KMS-11 (cell line): ENCODE results near the gene DDX20.

Experiments
- H2AFZ ChIP-seq: fragments of 200-600 bp; sonication (generic); 2 replicates; pipeline ENCODE4 v1.6.1; 2016; ENCODE audit warnings: antibody characterized with exemption, mixed run types, low read depth
- H3K27ac ChIP-seq: fragments of 200-600 bp; sonication (generic); 2 replicates; pipeline ENCODE4 v1.6.1; 2016; ENCODE audit warnings: mild to moderate bottlenecking, mixed run types
- H3K27me3 ChIP-seq: fragments of 200-600 bp; sonication (generic); 2 replicates; pipeline ENCODE4 v1.6.1; 2017; ENCODE audit warnings: mild to moderate bottlenecking, low read depth, mixed run types, moderate library complexity; ENCODE audit not compliant: insufficient read depth
- H3K36me3 ChIP-seq: fragments of 200-600 bp; sonication (generic); 2 replicates; pipeline ENCODE4 v1.6.1; 2017; ENCODE audit warnings: mild to moderate bottlenecking, mixed run types; ENCODE audit not compliant: insufficient read depth
- H3K4me1 ChIP-seq: fragments of 200-600 bp; sonication (generic); 2 replicates; pipeline ENCODE4 v1.6.1; 2016; ENCODE audit warnings: mild to moderate bottlenecking, low read depth, mixed run types; ENCODE audit not compliant: poor library complexity, severe bottlenecking
- H3K4me2 ChIP-seq: fragments of 200-600 bp; sonication (generic); 2 replicates; pipeline ENCODE4 v1.7.0; 2016; ENCODE audit warnings: mild to moderate bottlenecking, mixed run types
- H3K4me3 ChIP-seq: fragments of 200-600 bp; sonication (generic); IDR thresholded peaks from 2 replicates; pipeline ENCODE4 v1.6.1; 2017; ENCODE audit warnings: low read depth, low read length, mixed read lengths; ENCODE audit not compliant: insufficient read depth
- H3K79me2 ChIP-seq: fragments of 200-600 bp; sonication (generic); 2 replicates; pipeline ENCODE4 v1.6.1; 2016; ENCODE audit warnings: low read depth, mixed run types; ENCODE audit not compliant: insufficient read depth
- H3K9ac ChIP-seq: fragments of 200-600 bp; sonication (generic); 2 replicates; pipeline ENCODE4 v1.6.1; 2016; ENCODE audit warnings: mild to moderate bottlenecking, mixed run types
- H4K20me1 ChIP-seq: fragments of 200-600 bp; sonication (generic); 2 replicates; pipeline ENCODE4 v1.6.1; 2016; ENCODE audit warnings: mild to moderate bottlenecking, mixed run types; ENCODE audit not compliant: insufficient read depth
- CTCF ChIP-seq: fragments of 200-600 bp; sonication (generic); conservative IDR thresholded peaks from 2 replicates; pipeline ENCODE4 v1.6.1; 2017; ENCODE audit warnings: low read depth, mild to moderate bottlenecking, antibody characterized with exemption, low read length, moderate library complexity, mixed read lengths

The DDX20 gene

GRCh38 chr1:111742938-111743549, 12.7 kb upstream of the DDX20 start:
- TF ChIP-seq CTCF = no peak
- Histone ChIP-seq H4K20me1 (no peaks in the 10 kb centered on the region), H3K4me2 (no peak overlapping the region), H2AFZ (no peak overlapping the region), H3K9ac (no peak overlapping the region), H3K4me1 (peaks cover 5% of the 10 kb centered on the region), H3K27me3 (no peaks in the 10 kb centered on the region), H3K36me3 (no peaks in the 10 kb centered on the region), H3K79me2 (no peaks in the 10 kb centered on the region), H3K4me3 (no peak overlapping the region), H3K27ac (no peak overlapping the region)

GRCh38 chr1:111743679-111744101, 12.0 kb upstream of the DDX20 start:
- H3K27ac ChIP-seq = no peak overlapping the region
- no peaks in the 10 kb centered on the region for H3K79me2 ChIP-seq
- H3K4me3 ChIP-seq = no peak overlapping the region
- H3K9ac ChIP-seq = no peak overlapping the region
- peaks cover 5% of the 10 kb centered on the region for H3K4me1 ChIP-seq
- H3K36me3 ChIP-seq = no peaks in the 10 kb centered on the region
- TF ChIP-seq CTCF = no peak
- H3K27me3 ChIP-seq = no peaks in the 10 kb centered on the region
- H2AFZ ChIP-seq = no peak overlapping the region
- no peak overlapping the region for H3K4me2 ChIP-seq
- H4K20me1 ChIP-seq = no peaks in the 10 kb centered on the region

- TF ChIP-seq CTCF = no peak
- Histone ChIP-seq H3K9ac (no peak overlapping the region), H3K27ac (no peak overlapping the region), H3K27me3 (no peaks in the 10 kb centered on the region), H3K79me2 (no peaks in the 10 kb centered on the region), H3K4me3 (no peak overlapping the region), H3K4me2 (no peak overlapping the region), H3K36me3 (no peaks in the 10 kb centered on the region), H3K4me1 (peaks cover 5% of the 10 kb centered on the region), H2AFZ (no peak overlapping the region), H4K20me1 (no peaks in the 10 kb centered on the region)
Observed at GRCh38 chr1:111745675-111746613, 9.8 kb upstream of the DDX20 start.

GRCh38 chr1:111746614-111746999, 9.1 kb upstream of the DDX20 start:
- no peaks in the 10 kb centered on the region for H4K20me1 ChIP-seq
- H3K9ac ChIP-seq = no peak overlapping the region
- H3K36me3 ChIP-seq = no peaks in the 10 kb centered on the region
- no peak for TF ChIP-seq CTCF
- H3K27me3 ChIP-seq = no peaks in the 10 kb centered on the region
- no peak overlapping the region for H3K4me3 ChIP-seq
- H3K79me2 ChIP-seq = no peaks in the 10 kb centered on the region
- no peak overlapping the region for H2AFZ ChIP-seq
- peaks cover 5% of the 10 kb centered on the region for H3K4me1 ChIP-seq
- H3K4me2 ChIP-seq = no peak overlapping the region
- H3K27ac ChIP-seq = no peak overlapping the region
